Trophoblast cell (in vitro differentiated cells and primary cell): ENCODE results near the gene DUSP28.

Experiments used
- DNase-seq, 2 donors: peaks; one replicate each; pipeline ENCODE4 v3.0.0-alpha.2; 2016
- H2AFZ ChIP-seq: 2 replicates; pipeline ENCODE4 v1.6.1; 2013; ENCODE audit warnings: low read length, moderate library complexity, mild to moderate bottlenecking; ENCODE audit not compliant: insufficient read depth, poor library complexity
- H2AK5ac ChIP-seq: 2 replicates; pipeline ENCODE4 v1.6.1; 2013; ENCODE audit warnings: mild to moderate bottlenecking, low read length
- H2BK120ac ChIP-seq: 2 replicates; pipeline ENCODE4 v1.6.1; 2013; ENCODE audit warnings: low read length, mild to moderate bottlenecking, moderate library complexity; ENCODE audit not compliant: insufficient read depth, poor library complexity
- H2BK12ac ChIP-seq: 2 replicates; pipeline ENCODE4 v1.6.1; 2013; ENCODE audit warnings: mild to moderate bottlenecking, low read length, moderate library complexity
- H2BK5ac ChIP-seq: 2 replicates; pipeline ENCODE4 v1.6.1; 2013; ENCODE audit warnings: low read length, low read depth, moderate library complexity, mild to moderate bottlenecking; ENCODE audit not compliant: poor library complexity
- H3K14ac ChIP-seq: 2 replicates; pipeline ENCODE4 v1.6.1; 2013; ENCODE audit warnings: mild to moderate bottlenecking, low read length
- H3K18ac ChIP-seq: 2 replicates; pipeline ENCODE4 v1.6.1; 2013; ENCODE audit warnings: mild to moderate bottlenecking, low read length
- H3K23ac ChIP-seq: 2 replicates; pipeline ENCODE4 v1.6.1; 2013; ENCODE audit warnings: low read length
- H3K27ac ChIP-seq: 2 replicates; pipeline ENCODE4 v1.5.1; 2013; ENCODE audit warnings: low read depth, mild to moderate bottlenecking, inconsistent platforms, low read length, moderate library complexity
- H3K27me3 ChIP-seq: 2 replicates; pipeline ENCODE4 v1.6.1; 2013; ENCODE audit warnings: inconsistent platforms, mild to moderate bottlenecking, low read length, moderate library complexity; ENCODE audit not compliant: insufficient read depth
- H3K36me3 ChIP-seq, 2 experiments: 1 replicate in 1 of 2; 2 replicates in 1 of 2; pipeline ENCODE4 v1.6.1; 2013; ENCODE audit warnings: low read length in 2 of 2, mild to moderate bottlenecking in 2 of 2, moderate library complexity in 1 of 2; ENCODE audit not compliant: insufficient read depth in 2 of 2, control insufficient read depth in 1 of 2
- H3K4ac ChIP-seq: 2 replicates; pipeline ENCODE4 v1.6.1; 2013; ENCODE audit warnings: low read depth, mild to moderate bottlenecking, low read length, moderate library complexity
- H3K4me1 ChIP-seq, 2 experiments: 1 replicate in 1 of 2; 2 replicates in 1 of 2; pipeline ENCODE4 v1.6.1; 2013; ENCODE audit warnings: low read length in 2 of 2, mild to moderate bottlenecking in 2 of 2, moderate library complexity in 1 of 2; ENCODE audit not compliant: insufficient read depth in 2 of 2, control insufficient read depth in 1 of 2
- H3K4me2 ChIP-seq: 2 replicates; pipeline ENCODE4 v1.6.1; 2013; ENCODE audit warnings: inconsistent platforms, mild to moderate bottlenecking, low read length, moderate library complexity
- H3K4me3 ChIP-seq: 2 replicates; pipeline ENCODE4 v1.5.1; 2013; ENCODE audit warnings: mild to moderate bottlenecking, low read depth, low read length, inconsistent platforms
- H3K79me1 ChIP-seq: one replicate; pipeline ENCODE4 v1.6.1; 2013; ENCODE audit warnings: low read length
- H3K79me2 ChIP-seq: 2 replicates; pipeline ENCODE4 v1.6.1; 2013; ENCODE audit warnings: low read length, mild to moderate bottlenecking; ENCODE audit not compliant: control insufficient read depth, insufficient read depth, poor library complexity
- H3K9ac ChIP-seq: 2 replicates; pipeline ENCODE4 v1.6.1; 2013; ENCODE audit warnings: mild to moderate bottlenecking, low read length
- H3K9me3 ChIP-seq: 2 replicates; pipeline ENCODE4 v1.6.1; 2013; ENCODE audit warnings: low read depth, mild to moderate bottlenecking, control low read depth, inconsistent platforms, low read length; ENCODE audit not compliant: insufficient read depth
- H4K12ac ChIP-seq: 2 replicates; pipeline ENCODE4 v1.6.1; 2013; ENCODE audit warnings: low read depth, mild to moderate bottlenecking, low read length, moderate library complexity
- H4K8ac ChIP-seq: 2 replicates; pipeline ENCODE4 v1.6.1; 2013; ENCODE audit warnings: low read depth, mild to moderate bottlenecking, low read length, moderate library complexity
- H4K91ac ChIP-seq: one replicate; pipeline ENCODE4 v1.6.1; 2013; ENCODE audit warnings: low read depth, mild to moderate bottlenecking, low read length, moderate library complexity
- WGBS: extraction: QIAGEN DNeasy Blood & Tissue Kit; methylation state at CpG from one replicate; pipeline ENCODE4 v1.1.7; 2013; ENCODE audit warnings: missing lambda C conversion rate; ENCODE audit not compliant: insufficient read length, insufficient coverage; ENCODE audit errors: extremely low coverage; 5-methylcytosine and 5-hydroxymethylcytosine counted together

Gene DUSP28

GRCh38 chr2:240601831-240602160, 41.6 kb downstream of the DUSP28 start:
- no CpG with 5 or more reads among the region's 11 CpGs for WGBS
- no peak for DNase-seq
- Histone ChIP-seq H4K12ac (no peak overlapping the region), H3K4me2 (no peak overlapping the region), H4K8ac (no peak overlapping the region), H3K18ac (no peak overlapping the region), H2BK12ac (no peak overlapping the region), H3K36me3 (peaks cover 16 to 21% of the 10 kb centered on the region in 2 experiments), H2AK5ac (no peak overlapping the region), H3K4ac (no peak overlapping the region), H3K9ac (no peak overlapping the region), H3K23ac (no peak overlapping the region), H3K79me2 (no peaks in the 10 kb centered on the region), H3K79me1 (no peaks in the 10 kb centered on the region), H3K27ac (no peak overlapping the region), H2BK120ac (no peak overlapping the region), H3K4me1 (no peaks in the 10 kb centered on the region), H4K91ac (no peak overlapping the region), H3K4me3 (no peak overlapping the region), H3K9me3 (peaks cover 2% of the 10 kb centered on the region), H3K27me3 (no peaks in the 10 kb centered on the region), H2BK5ac (no peak overlapping the region), H3K14ac (no peak overlapping the region), H2AFZ (no peak overlapping the region)

GRCh38 chr2:240602266-240603050, 42.3 kb downstream of the DUSP28 start:
- Histone ChIP-seq H3K4me1 (no peaks in the 10 kb centered on the region), H4K8ac (no peak overlapping the region)
- no peak for DNase-seq

GRCh38 chr2:240603081-240603835, 43.1 kb downstream of the DUSP28 start:
- H2AK5ac ChIP-seq: no peak overlapping the region
- H3K9ac ChIP-seq: no peak overlapping the region
- no peak overlapping the region for H3K4me3 ChIP-seq
- H3K23ac ChIP-seq: no peak overlapping the region
- H4K91ac ChIP-seq: no peak overlapping the region
- H2BK12ac ChIP-seq: no peak overlapping the region
- peaks cover 12 to 13% of the 10 kb centered on the region in 2 experiments for H3K36me3 ChIP-seq
- H4K12ac ChIP-seq: no peak overlapping the region
- no peak overlapping the region for H3K4ac ChIP-seq
- no CpG with 5 or more reads among the region's 22 CpGs for whole genome bisulfite sequencing
- H2BK5ac ChIP-seq: no peak overlapping the region
- no peak overlapping the region for H2BK120ac ChIP-seq
- no peak for DNase-seq
- H3K4me1 ChIP-seq: no peaks in the 10 kb centered on the region
- H2AFZ ChIP-seq: no peak overlapping the region
- H3K14ac ChIP-seq: no peak overlapping the region
- H3K79me2 ChIP-seq: no peaks in the 10 kb centered on the region
- no peak overlapping the region for H3K18ac ChIP-seq
- H3K9me3 ChIP-seq: peaks cover 2% of the 10 kb centered on the region
- no peaks in the 10 kb centered on the region for H3K27me3 ChIP-seq
- H3K4me2 ChIP-seq: no peak overlapping the region
- H3K27ac ChIP-seq: no peak overlapping the region
- H3K79me1 ChIP-seq: no peaks in the 10 kb centered on the region
- no peak overlapping the region for H4K8ac ChIP-seq

More at GRCh38 chr2:240602266-240603050, 42.3 kb downstream of the DUSP28 start:
- no peak overlapping the region for H2BK12ac ChIP-seq
- no peak overlapping the region for H4K12ac ChIP-seq
- H3K9ac ChIP-seq: no peak overlapping the region
- H4K91ac ChIP-seq: no peak overlapping the region
- H2BK5ac ChIP-seq: no peak overlapping the region
- H2AFZ ChIP-seq: no peak overlapping the region
- no peak overlapping the region for H3K27ac ChIP-seq
- peaks cover 16 to 18% of the 10 kb centered on the region in 2 experiments for H3K36me3 ChIP-seq
- H3K79me1 ChIP-seq: no peaks in the 10 kb centered on the region
- H3K27me3 ChIP-seq: no peaks in the 10 kb centered on the region
- H2AK5ac ChIP-seq: no peak overlapping the region
- peaks cover 2% of the 10 kb centered on the region for H3K9me3 ChIP-seq
- H3K14ac ChIP-seq: no peak overlapping the region
- no peak overlapping the region for H3K23ac ChIP-seq
- WGBS: no CpG with 5 or more reads among the region's 32 CpGs
- H3K79me2 ChIP-seq: no peaks in the 10 kb centered on the region
- H3K4me2 ChIP-seq: no peak overlapping the region
- no peak overlapping the region for H2BK120ac ChIP-seq
- H3K18ac ChIP-seq: no peak overlapping the region
- H3K4me3 ChIP-seq: no peak overlapping the region
- no peak overlapping the region for H3K4ac ChIP-seq

- no peak overlapping the region for H3K27ac ChIP-seq
- H2BK5ac ChIP-seq: no peak overlapping the region
- peaks cover 2% of the 10 kb centered on the region for H3K9me3 ChIP-seq
- H4K8ac ChIP-seq: no peak overlapping the region
- WGBS: no CpG with 5 or more reads among the region's 10 CpGs
- no peak overlapping the region for H3K14ac ChIP-seq
- peaks cover 7% of the 10 kb centered on the region in 2 experiments for H3K36me3 ChIP-seq
- H3K4me1 ChIP-seq: no peaks in the 10 kb centered on the region
- no peak overlapping the region for H4K12ac ChIP-seq
- no peaks in the 10 kb centered on the region for H3K79me1 ChIP-seq
- H2AFZ ChIP-seq: no peak overlapping the region
- H3K4ac ChIP-seq: no peak overlapping the region
- H3K18ac ChIP-seq: no peak overlapping the region
- H3K79me2 ChIP-seq: no peaks in the 10 kb centered on the region
- H2BK120ac ChIP-seq: no peak overlapping the region
- H3K9ac ChIP-seq: no peak overlapping the region
- no peak overlapping the region for H3K23ac ChIP-seq
- H2BK12ac ChIP-seq: no peak overlapping the region
- H2AK5ac ChIP-seq: no peak overlapping the region
- H4K91ac ChIP-seq: no peak overlapping the region
- no peaks in the 10 kb centered on the region for H3K27me3 ChIP-seq
- DNase-seq: no peak
- H3K4me2 ChIP-seq: no peak overlapping the region
- H3K4me3 ChIP-seq: no peak overlapping the region
Measured at GRCh38 chr2:240603846-240604245, 43.7 kb downstream of the DUSP28 start.
